K562 (cell line): ENCODE data around the gene PKLR. TPM values are rescaled to one million over a fixed set of nuclear protein-coding genes. Genes with fewer than 3 reads are reported as not detected.

Experiments
- CBX2 ChIP-seq: fragments of 200-600 bp; sonication (generic); IDR thresholded peaks from one replicate; pipeline ENCODE4 v1.6.1; 2012; ENCODE audit warnings: mild to moderate bottlenecking, low read length, inconsistent platforms; ENCODE audit not compliant: insufficient read depth, poor library complexity, severe bottlenecking
- COPS2 ChIP-seq: fragments of 450-650 bp; conservative IDR thresholded peaks from 2 replicates; pipeline ENCODE4 v1.6.1; 2016; ENCODE audit warnings: mild to moderate bottlenecking, moderate library complexity
- GABPB2 ChIP-seq: fragments of 250-450 bp; sonication (Bioruptor Pico); conservative IDR thresholded peaks from 2 replicates; pipeline ENCODE4 v1.5.1; 2021; ENCODE audit warnings: mild to moderate bottlenecking
- GATAD2B ChIP-seq: fragments of 450-650 bp; IDR thresholded peaks from 2 replicates; pipeline ENCODE4 v1.6.1; 2017; ENCODE audit warnings: mild to moderate bottlenecking, borderline replicate concordance
- GTF2F1 ChIP-seq: IDR thresholded peaks from 2 replicates; pipeline ENCODE4 v1.6.1; 2011; ENCODE audit warnings: low read depth, low read length, improper control_type of control experiment
- GTF3C2 ChIP-seq: IDR thresholded peaks from 3 replicates; pipeline ENCODE4 v1.6.1; 2011; ENCODE audit warnings: borderline replicate concordance, mild to moderate bottlenecking, moderate library complexity; ENCODE audit not compliant: insufficient read length; ENCODE audit errors: extremely low read depth
- MLX ChIP-seq, 2 experiments: fragments of 450-650 bp in 1 of 2; sonication (generic) in 1 of 2; formaldehyde crosslinking; conservative IDR thresholded peaks; 2 replicates each; pipeline versions ENCODE4 v1.4.0 to v1.8.1; 2020 to 2022; ENCODE audit warnings: mild to moderate bottlenecking in 1 of 2, missing genetic modification reagents in 1 of 2
- PCBP1 ChIP-seq: fragments of 200-400 bp; formaldehyde crosslinking; IDR thresholded peaks from 2 replicates; pipeline ENCODE4 v1.6.1; 2018; ENCODE audit warnings: mild to moderate bottlenecking, low read depth, low read length; ENCODE audit not compliant: poor library complexity, severe bottlenecking
- RBM22 ChIP-seq: fragments of 200-400 bp; formaldehyde crosslinking; IDR thresholded peaks from 2 replicates; pipeline ENCODE4 v1.6.1; 2018; ENCODE audit warnings: low read length, low read depth; ENCODE audit not compliant: poor library complexity, severe bottlenecking
- SRSF9 ChIP-seq: fragments of 200-400 bp; formaldehyde crosslinking; IDR thresholded peaks from 2 replicates; pipeline ENCODE4 v1.6.1; 2017; ENCODE audit warnings: low read depth, low read length, borderline replicate concordance
- STAG1 ChIP-seq: sonication (generic); formaldehyde crosslinking; IDR thresholded peaks from 2 replicates; pipeline ENCODE4 v1.5.0; 2020; ENCODE audit warnings: missing genetic modification reagents, borderline replicate concordance
- THRA ChIP-seq: fragments of 450-650 bp; IDR thresholded peaks from 2 replicates; pipeline ENCODE4 v1.6.1; 2017; ENCODE audit warnings: mild to moderate bottlenecking, moderate library complexity
- TOE1 ChIP-seq, 2 experiments: fragments of 450-650 bp in 1 of 2; sonication (generic) in 1 of 2; formaldehyde crosslinking in 1 of 2; IDR thresholded peaks; 2 replicates each; pipeline versions ENCODE4 v1.7.1 to v1.8.0; 2016 to 2022; ENCODE audit warnings: borderline replicate concordance in 2 of 2, mild to moderate bottlenecking in 2 of 2, antibody characterized with exemption in 1 of 2, inconsistent platforms in 1 of 2, low read depth in 1 of 2, missing genetic modification reagents in 1 of 2, moderate library complexity in 1 of 2
- ZBTB49 ChIP-seq: sonication (generic); formaldehyde crosslinking; IDR thresholded peaks from 2 replicates; pipeline ENCODE4 v1.8.0; 2022; ENCODE audit warnings: missing genetic modification reagents, mild to moderate bottlenecking, borderline replicate concordance
- ZNF124 ChIP-seq: sonication (generic); formaldehyde crosslinking; IDR thresholded peaks from 2 replicates; pipeline ENCODE4 v1.8.1; 2022; ENCODE audit warnings: missing genetic modification reagents
- ZNF512 ChIP-seq: IDR thresholded peaks from 2 replicates; pipeline ENCODE4 v1.6.1; 2016; ENCODE audit warnings: missing genetic modification characterization, missing compliant biosample characterization
- ZNF57 ChIP-seq: fragments of 450-650 bp; formaldehyde crosslinking; IDR thresholded peaks from 2 replicates; pipeline ENCODE4 v1.4.0; 2020; ENCODE audit warnings: mild to moderate bottlenecking, moderate library complexity
- ZZZ3 ChIP-seq: fragments of 450-650 bp; IDR thresholded peaks from 2 replicates; pipeline ENCODE4 v1.6.1; 2016; ENCODE audit warnings: antibody characterized with exemption, mild to moderate bottlenecking, moderate library complexity
- polyA plus RNA-seq, 8 experiments: library from polyadenylated mRNA; depleted of rRNA in 4 of 8; stranded (reverse) in 5 of 8; unstranded in 3 of 8; fragments of >200 nt; fragmentation: Nextera tagmentation in 2 of 8; fragmentation: Illumina TruSeq in 1 of 8; extraction: Ambion mirVana in 2 of 8; extraction: Trizol in 1 of 8; gene quantifications; 2 replicates each; pipeline versions ENCODE4 v1.2.1 to v1.2.3, GENCODE V29; 2011 to 2014; ENCODE audit warnings: inconsistent platforms in 1 of 8, missing spikeins in 1 of 8
- total RNA-seq, 7 experiments: library from RNA; depleted of rRNA in 6 of 7; stranded (reverse); fragments of >200 nt in 6 of 7; fragmentation: Illumina TruSeq in 2 of 7; extraction: Trizol in 2 of 7; gene quantifications; 2 replicates each; pipeline versions ENCODE4 v1.2.1 to v1.2.3, GENCODE V29; 2011 to 2021; ENCODE audit warnings: low replicate concordance in 1 of 7

PKLR gene
- total and polyA plus RNA-seq, 9 of the 15 experiments (the other 6 are each of a cell fraction or from before 2014, with no cell fraction given): 10.7 to 78.4 (median 38.2) TPM

- TF ChIP-seq GABPB2 (CRISPR knock-in tag): no peak
- TF ChIP-seq PCBP1: no peak
- TF ChIP-seq RBM22: no peak
- TF ChIP-seq ZBTB49: no peak
- no peak for TF ChIP-seq COPS2
- no peak for TF ChIP-seq ZNF124 (CRISPR knock-in tag)
- TF ChIP-seq STAG1 (CRISPR knock-in tag): no peak
- no peak for TF ChIP-seq MLX (CRISPR knock-in tag; conservative IDR thresholded peaks at IDR 0.05)
- TF ChIP-seq ZNF57 (CRISPR knock-in tag): peak; percentile 90
- no peak for TF ChIP-seq GATAD2B
- TF ChIP-seq TOE1 (IDR thresholded peaks at IDR 0.05; ENCODE audit: borderline replicate concordance): no peak
- no peak for TF ChIP-seq TOE1 (CRISPR knock-in tag; IDR thresholded peaks at IDR 0.05; ENCODE audit: borderline replicate concordance, low read depth)
- no peak for TF ChIP-seq GTF3C2
- TF ChIP-seq CBX2: no peak
- no peak for TF ChIP-seq GTF2F1
- TF ChIP-seq THRA: no peak
- TF ChIP-seq ZZZ3: no peak
- no peak for TF ChIP-seq SRSF9
- TF ChIP-seq ZNF512 (tag): no peak
Observed at GRCh38 chr1:155307247-155307740, 6.1 kb upstream of the PKLR start (continued).
